Mesenteric fat pad (tissue), 1 donor: ENCODE results near the gene POLD1. TPM values are rescaled to one million over a fixed set of nuclear protein-coding genes. Genes with fewer than 3 reads are reported as not detected.
"Not testable (repeated sequence)": the region's sequence is repeated elsewhere in the genome, so short reads cannot be mapped to it uniquely, and the experiment has no call there.

Experiments used
- DNase-seq: peaks from one replicate; pipeline ENCODE4 v3.0.0-alpha.2; 2020; ENCODE audit warnings: low spot score
- total RNA-seq: library from RNA; stranded (reverse); fragmentation: NEBNext Ultra II Directional; extraction: Animal tissue kit (Norgen Biotek cat#: 25700); gene quantifications from one replicate; pipeline ENCODE4 v1.2.1, GENCODE V29; 2021
- donor health status: DM: yes; HTN: yes; CAD: no.

POLD1 gene
- total RNA-seq, 1 donor from 2014 or later = 13.9 TPM

- not testable (repeated sequence) for DNase-seq
Measured at GRCh38 chr19:50390952-50391351, 6.8 kb downstream of the POLD1 start.

GRCh38 chr19:50392759-50393158 lies 8.6 kb downstream of the POLD1 start:
- no peak for DNase-seq

GRCh38 chr19:50393589-50393988 lies 9.4 kb downstream of the POLD1 start:
- DNase-seq = no peak

GRCh38 chr19:50394017-50394416 lies 9.9 kb downstream of the POLD1 start:
- DNase-seq = no peak

GRCh38 chr19:50398675-50399367 lies 14.7 kb downstream of the POLD1 start:
- no peak for DNase-seq

- DNase-seq = no peak
Measured at GRCh38 chr19:50399368-50399745, 15.2 kb downstream of the POLD1 start.

GRCh38 chr19:50401605-50402450 lies 17.7 kb downstream of the POLD1 start:
- no peak for DNase-seq

GRCh38 chr19:50402544-50403301 lies 18.6 kb downstream of the POLD1 start:
- DNase-seq = no peak

GRCh38 chr19:50406156-50406820 lies 22.1 kb downstream of the POLD1 start:
- DNase-seq = no peak

- DNase-seq = no peak
Measured at GRCh38 chr19:50406829-50407228, 22.7 kb downstream of the POLD1 start.

- DNase-seq = no peak
Measured at GRCh38 chr19:50409347-50409746, 25.2 kb downstream of the POLD1 start.

- DNase-seq = no peak
Measured at GRCh38 chr19:50410109-50410508, 26.0 kb downstream of the POLD1 start.

GRCh38 chr19:50412419-50412818 lies 28.3 kb downstream of the POLD1 start:
- no peak for DNase-seq

GRCh38 chr19:50413096-50413495 lies 28.9 kb downstream of the POLD1 start:
- DNase-seq = no peak

GRCh38 chr19:50413531-50413930 lies 29.4 kb downstream of the POLD1 start:
- no peak for DNase-seq

- DNase-seq = no peak
Measured at GRCh38 chr19:50414864-50415660, 30.9 kb downstream of the POLD1 start.

GRCh38 chr19:50415661-50416033 lies 31.5 kb downstream of the POLD1 start:
- DNase-seq = no peak

- DNase-seq = no peak
Measured at GRCh38 chr19:50416034-50416977, 32.2 kb downstream of the POLD1 start.
